Central memory CD4-positive, alpha-beta T cell (primary cell): ENCODE data around the gene TTC17.
"Not testable (repeated sequence)": the region's sequence is repeated elsewhere in the genome, so short reads cannot be mapped to it uniquely, and the experiment has no call there.

Source experiments
- DNase-seq: peaks from one replicate; pipeline ENCODE4 v3.0.0; 2022

Gene TTC17

GRCh38 chr11:43462359-43462758, 103.6 kb downstream of the TTC17 start:
- DNase-seq, result no peak

DNA sequence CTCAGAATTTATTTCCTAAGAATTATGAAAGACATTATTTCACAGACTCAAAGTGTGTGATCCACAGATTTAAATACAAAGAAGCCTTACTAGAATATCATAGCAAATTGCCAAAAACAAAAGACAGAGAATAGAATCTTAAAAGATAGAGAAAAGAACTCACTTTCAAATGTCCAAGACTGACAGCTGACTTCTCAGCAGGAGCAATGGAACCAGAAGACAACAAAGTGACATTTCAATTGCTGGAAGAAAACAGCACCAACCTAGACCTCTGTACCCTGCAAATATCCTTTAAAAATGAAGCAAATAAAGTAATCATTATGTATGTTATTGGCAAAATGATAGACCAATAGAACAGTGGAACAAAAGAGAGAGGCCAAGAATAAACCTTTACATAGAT, 109.2 kb downstream of the TTC17 start:
- no peak for DNase-seq

DNA sequence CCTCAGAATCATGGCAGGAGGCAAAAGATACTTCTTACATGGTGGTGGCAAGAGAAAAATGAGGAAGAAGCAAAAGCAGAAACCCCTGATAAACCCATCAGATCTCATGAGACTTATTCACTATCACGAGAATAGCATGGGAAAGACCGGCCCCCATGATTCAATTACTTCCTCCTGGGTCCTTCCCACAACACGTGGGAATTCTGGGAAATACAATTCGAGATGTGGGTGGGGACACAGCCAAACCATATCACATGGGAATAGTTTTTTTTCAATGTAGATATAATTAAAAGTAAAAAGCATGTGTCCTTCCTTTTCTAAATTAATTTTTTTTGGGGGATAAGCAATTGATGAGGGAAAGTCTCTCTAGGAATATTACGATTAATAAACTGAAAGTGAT, 118.8 kb downstream of the TTC17 start:
- not testable (repeated sequence) for DNase-seq

GRCh38 chr11:43486141-43486540, 127.4 kb downstream of the TTC17 start:
- no peak for DNase-seq

DNA sequence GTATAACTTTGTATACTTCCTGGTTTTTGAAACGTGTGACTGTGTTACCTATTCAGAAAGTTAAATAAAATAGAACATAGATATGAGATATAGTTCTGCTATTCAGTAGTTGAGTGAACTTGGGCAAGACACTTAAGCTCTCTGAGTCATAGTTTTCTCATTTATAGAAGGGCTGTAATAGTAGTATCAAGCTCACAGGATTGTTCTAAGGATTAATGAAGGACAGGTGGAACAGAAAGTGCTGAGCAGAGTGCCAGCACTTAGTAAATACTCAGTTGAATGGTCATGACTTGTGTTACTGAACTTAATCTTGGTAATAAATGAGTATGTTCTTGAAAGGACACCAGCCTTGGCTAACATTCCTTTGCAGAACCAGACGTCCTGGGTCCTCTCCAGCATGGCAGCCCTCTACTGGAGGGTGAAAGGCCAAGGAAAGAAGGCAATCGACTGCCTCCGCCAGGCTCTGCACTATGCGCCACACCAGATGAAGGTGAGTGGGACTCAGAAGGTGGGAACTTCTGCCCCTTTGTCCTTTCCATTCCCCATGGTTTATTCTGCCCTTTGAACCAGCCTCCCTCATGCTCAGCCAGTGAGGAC, 131.2 kb downstream of the TTC17 start:
- no peak for DNase-seq

- no peak for DNase-seq
Measured at GRCh38 chr11:43492701-43493100, 134.0 kb downstream of the TTC17 start.

DNA sequence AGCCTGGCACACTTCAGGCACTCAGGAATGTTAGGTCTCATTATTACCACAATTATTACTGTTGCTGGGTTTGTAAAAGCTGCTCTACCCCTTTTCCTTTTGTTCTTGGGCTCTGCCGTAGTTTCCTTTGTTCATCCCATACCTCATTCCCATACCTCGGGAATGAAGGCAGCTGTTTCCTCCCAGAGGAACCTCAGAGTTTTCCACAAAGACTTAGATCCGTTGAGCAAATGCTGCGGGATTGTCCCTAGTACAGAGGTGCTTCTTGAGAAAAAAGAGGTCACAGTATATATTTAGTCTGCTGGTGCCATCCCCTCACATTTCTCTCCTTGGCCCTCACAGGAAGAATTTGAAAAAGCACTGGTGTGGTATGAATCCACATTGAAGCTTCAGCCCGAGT, 134.7 kb downstream of the TTC17 start:
- no peak for DNase-seq

DNA sequence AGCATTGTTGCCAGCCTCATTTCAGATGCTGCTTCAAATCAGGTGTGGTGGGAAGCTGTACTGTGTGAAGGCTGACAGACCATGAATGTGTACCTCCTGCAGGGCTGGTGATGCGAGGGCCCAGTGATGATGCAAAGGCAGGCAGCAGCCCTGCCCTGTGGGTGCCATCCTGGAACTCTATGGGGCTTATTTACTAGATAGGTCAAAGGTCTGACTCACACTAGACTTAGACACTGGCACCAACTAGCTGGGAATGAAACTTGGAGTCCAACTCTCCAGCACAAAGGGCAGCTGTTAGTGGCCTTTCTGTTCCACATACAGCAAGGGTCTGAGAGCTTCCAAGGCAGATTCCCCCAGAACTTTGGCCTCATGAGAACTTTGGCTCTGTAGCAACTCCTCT, 138.4 kb downstream of the TTC17 start:
- no peak for DNase-seq

- no peak for DNase-seq
Measured at GRCh38 chr11:43498561-43498960, 139.8 kb downstream of the TTC17 start.

- no peak for DNase-seq
Measured at GRCh38 chr11:43503417-43503816, 144.7 kb downstream of the TTC17 start.

DNA sequence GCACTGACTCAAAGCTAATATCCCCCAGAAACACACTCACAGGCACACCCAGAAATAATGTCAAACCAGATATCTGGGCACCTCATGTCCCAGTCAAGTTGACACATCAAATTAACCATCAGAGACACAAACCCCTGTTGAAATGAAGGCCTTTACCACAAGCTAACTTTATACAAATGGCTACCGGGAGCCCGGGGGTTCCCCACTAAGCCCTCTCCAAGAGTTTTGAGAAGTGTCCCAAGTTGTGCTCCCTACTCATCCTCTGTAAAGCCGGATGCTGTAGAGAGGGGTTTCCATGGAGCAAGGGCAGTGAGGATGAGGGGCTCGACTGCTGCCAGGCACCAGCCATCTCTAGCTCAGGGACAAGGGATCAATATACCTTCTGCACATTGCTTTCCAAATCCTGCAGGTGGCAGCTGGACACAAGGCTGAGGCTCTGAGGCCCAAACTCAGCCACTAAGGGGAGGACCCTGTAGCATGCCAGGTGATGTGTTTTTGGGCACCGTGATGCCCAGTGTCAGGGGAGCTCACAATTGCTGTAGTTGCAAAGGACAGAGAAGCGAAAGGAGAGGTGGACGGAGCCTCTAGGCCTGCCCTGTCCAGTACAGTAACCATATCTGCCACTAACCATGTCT, 145.7 kb downstream of the TTC17 start:
- no peak for DNase-seq

GRCh38 chr11:43505171-43505570, 146.5 kb downstream of the TTC17 start:
- no peak for DNase-seq

DNA sequence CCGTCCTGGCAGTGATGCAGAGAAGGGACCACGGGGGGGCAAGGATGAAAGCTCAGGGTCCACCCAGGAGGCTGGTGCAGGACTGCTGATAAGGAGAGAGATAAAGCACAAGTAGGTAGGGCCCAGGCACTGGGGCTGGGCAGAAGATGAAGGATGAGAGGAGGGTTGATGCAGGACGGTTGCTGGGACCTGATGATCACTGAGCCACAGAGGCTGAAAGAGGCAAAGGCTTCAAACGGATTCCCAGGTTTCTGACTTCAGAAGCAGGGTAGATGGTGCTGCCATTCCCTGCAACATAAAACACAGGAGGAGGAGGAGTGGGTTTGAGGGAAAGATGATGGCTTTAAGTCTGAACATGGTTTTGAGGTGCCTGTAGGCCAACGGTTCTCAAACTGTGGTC, 148.5 kb downstream of the TTC17 start:
- DNase-seq, result no peak

DNA sequence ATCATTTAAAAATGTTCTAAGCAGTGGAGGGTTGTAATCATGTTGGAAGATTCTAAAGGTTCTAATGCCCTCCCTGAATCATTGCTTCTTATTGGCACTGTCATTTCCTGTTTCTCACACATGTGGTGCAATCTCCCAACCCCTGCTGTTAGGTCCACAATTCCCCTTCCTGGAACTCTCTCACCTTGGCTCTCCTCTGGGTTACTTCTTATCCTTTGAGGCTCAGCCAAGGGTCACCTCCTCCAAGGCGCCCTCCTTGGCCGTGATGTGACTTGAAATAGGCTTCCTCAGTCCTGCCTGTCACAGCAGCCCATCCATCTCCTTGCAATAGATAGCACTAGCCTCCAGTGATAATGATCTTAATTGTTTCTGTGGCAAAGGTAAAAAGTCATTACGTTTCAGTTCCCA, 149.8 kb downstream of the TTC17 start:
- no peak for DNase-seq

DNA sequence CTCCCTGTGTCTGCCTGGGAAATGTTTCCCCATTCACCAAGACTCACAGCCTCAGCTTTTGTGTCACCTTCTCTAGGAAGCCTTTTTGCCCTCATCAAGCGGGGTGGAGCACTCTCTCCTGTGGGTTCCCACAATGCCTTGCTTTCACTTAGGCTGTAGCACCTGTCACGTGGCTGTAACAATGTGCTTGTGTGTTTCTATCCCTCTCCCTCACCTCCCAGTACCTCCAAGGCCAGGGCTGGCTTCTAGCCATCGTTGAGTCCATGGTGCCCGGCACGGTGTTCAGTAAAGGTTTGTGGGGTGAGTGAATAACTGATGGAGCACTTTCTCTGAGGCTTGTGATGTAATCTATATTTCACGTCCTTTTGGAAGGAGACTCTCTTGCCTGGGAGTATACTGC, 153.2 kb downstream of the TTC17 start:
- no peak for DNase-seq

GRCh38 chr11:43515090-43515489, 156.4 kb downstream of the TTC17 start:
- DNase-seq, result no peak

DNA sequence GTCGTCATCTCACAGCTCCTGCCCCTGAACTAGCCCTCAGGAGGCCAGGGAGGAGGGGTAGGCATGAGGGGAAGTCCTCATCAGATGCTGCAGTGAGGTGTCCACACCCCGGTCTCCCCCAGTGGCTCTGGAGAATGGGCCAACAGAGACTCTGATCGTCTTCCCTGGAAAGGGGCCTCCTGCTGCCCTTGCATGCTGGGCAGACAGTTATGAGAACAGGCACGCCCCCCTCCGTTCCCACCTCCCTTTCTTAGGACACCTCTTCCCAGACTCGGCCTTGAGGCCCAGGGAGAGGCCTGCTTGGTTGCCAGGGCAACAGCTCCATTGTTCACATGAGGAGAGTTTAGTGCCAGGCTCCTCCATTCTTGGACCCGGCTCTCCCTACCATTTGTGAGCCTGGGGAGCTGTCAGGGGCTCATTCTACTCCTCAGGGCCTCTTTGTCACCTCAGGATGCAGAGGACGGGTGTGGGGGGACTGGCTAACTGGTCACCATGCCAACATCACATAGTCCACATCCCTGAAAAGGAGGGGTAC, 157.7 kb downstream of the TTC17 start:
- DNase-seq, result no peak

DNA sequence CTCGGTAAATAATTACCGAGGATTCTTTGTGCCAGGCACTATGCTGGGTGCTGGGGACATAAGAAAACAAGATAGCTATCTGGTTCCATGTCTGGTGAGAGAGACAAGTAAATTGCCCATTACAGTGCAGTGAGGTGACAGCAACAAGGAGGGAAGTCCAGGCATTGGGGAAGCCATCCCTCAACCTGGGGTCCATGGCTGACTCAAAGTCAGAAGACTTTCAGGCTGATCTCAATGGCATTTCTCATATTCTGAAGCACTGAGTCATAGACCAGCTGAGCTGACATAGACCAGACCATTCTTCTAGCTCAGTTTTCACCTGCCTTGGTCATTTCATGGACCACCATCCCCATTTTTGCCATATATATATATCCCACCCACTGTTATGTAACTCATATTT, 158.8 kb downstream of the TTC17 start:
- no peak for DNase-seq

DNA sequence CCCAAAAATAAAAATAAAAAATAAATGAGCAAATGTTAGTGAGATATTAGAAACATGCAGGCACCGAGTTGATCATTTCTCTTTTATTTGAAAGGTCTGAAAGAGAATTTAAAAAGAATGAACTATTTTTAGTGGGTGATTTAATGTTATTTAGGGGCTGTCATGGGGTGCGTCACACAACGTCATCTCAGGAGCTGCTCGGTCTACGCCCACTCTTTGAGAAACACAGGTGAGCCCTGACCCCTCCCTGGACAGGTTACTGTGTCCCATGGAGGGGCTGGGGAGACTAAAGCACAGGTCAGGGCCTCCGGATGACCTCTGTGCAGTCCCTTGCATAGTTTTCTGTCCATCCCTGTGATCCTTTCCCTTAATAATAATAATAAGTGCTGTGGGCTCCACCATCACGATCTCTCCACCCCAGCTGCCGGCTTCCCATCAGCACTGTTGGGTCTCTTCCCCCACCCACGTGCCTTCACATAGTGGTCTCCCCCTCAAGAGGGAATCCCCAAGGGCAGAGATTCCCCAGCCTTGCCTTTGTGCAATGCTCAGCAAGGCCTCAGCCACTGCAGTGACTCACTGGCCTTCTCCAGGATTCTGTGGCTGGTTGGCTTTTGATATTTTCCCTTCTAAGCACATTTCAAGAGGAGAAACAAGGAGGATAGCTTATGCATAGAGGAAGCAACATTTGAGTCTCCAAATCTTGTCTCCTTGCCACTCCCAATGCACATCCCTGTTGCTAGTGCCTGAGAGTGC, 159.9 kb downstream of the TTC17 start:
- no peak for DNase-seq

DNA sequence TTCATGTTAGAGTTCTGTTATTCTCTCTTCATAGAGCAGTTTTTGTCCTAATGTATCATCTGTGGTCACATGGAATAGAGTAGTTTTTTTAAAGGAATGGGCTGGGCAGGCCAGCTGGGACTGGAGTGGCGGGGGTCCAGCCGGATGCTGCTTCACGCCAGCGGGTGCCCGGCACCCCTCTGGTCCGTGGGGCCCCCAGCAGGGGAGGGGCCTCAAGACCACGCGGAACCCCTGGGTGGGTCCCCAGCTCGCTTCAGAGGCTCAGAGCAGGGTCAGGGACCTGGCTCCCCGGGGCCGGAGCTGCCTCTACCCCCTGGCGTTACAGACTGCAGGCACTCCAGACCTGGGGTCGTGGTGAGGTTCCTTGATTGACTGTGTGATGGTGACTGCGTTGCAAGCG, 162.8 kb downstream of the TTC17 start:
- DNase-seq, result no peak

- no peak for DNase-seq
Measured at GRCh38 chr11:43523632-43524031, 164.9 kb downstream of the TTC17 start.

- no peak for DNase-seq
Measured at GRCh38 chr11:43532041-43532440, 173.3 kb downstream of the TTC17 start.

DNA sequence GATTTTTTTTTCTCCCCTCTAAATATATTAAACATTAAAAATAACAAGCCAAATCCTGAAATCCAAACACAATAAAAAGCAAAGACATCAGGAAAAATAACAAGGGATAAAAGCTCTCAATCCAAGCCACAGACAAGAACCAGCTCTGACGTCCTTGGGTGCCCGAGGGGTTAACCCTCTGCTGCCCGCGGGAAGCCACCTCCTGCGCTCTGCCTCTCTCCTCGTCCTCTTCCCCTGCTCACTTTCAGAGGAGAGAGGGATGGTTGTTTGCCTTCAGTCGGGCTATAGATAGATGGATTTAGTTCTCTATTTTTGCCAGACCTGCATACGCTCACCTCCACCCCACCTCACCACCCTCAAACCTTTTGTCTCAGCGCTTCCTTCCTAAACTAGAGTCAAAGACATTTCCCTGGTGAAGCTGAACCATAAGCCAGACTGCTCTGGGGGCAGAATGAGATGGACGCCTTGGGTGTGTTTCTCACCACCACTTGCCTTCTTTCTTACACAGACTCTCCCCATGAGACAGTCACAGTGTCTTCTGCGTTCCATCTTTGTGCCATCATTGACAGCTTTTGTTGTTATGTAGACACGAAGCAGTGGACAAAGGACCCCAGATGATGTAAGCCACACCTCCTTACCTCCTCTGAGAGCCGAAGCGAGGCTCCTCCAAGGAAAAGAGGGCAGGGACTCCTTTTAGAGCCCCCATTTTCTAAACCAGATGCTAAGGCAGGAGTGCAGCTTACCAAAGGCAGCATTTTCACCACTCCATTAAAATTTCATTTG, 179.3 kb downstream of the TTC17 start:
- DNase-seq, result no peak
